Measurements from ENCODE around the gene AP1S1.

- TF ChIP-seq, protein P1, sequence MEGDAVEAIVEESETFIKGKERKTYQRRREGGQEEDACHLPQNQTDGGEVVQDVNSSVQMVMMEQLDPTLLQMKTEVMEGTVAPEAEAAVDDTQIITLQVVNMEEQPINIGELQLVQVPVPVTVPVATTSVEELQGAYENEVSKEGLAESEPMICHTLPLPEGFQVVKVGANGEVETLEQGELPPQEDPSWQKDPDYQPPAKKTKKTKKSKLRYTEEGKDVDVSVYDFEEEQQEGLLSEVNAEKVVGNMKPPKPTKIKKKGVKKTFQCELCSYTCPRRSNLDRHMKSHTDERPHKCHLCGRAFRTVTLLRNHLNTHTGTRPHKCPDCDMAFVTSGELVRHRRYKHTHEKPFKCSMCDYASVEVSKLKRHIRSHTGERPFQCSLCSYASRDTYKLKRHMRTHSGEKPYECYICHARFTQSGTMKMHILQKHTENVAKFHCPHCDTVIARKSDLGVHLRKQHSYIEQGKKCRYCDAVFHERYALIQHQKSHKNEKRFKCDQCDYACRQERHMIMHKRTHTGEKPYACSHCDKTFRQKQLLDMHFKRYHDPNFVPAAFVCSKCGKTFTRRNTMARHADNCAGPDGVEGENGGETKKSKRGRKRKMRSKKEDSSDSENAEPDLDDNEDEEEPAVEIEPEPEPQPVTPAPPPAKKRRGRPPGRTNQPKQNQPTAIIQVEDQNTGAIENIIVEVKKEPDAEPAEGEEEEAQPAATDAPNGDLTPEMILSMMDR (IDR thresholded peaks at IDR 0.05) = no peak
- TF ChIP-seq POLR2A (IDR thresholded peaks at IDR 0.05) (no peak), POLR2AphosphoS5 (IDR thresholded peaks at IDR 0.05) (no peak)
Observed at GRCh38 chr7:101205901-101206664, 51.8 kb downstream of the AP1S1 start.

Measured in breast epithelium (tissue), 3 donors.